IPS DF 4.7 (cell line): ENCODE measurements around the gene TLN1.

Experiments
- DNase-seq: peaks from one replicate; pipeline ENCODE4 v3.0.0-alpha.2; 2013; ENCODE audit warnings: low spot score; ENCODE audit errors: extremely low read depth

TLN1 gene

GRCh38 chr9:35686222-35687203 lies 45.5 kb downstream of the TLN1 start:
- no peak for DNase-seq

DNA sequence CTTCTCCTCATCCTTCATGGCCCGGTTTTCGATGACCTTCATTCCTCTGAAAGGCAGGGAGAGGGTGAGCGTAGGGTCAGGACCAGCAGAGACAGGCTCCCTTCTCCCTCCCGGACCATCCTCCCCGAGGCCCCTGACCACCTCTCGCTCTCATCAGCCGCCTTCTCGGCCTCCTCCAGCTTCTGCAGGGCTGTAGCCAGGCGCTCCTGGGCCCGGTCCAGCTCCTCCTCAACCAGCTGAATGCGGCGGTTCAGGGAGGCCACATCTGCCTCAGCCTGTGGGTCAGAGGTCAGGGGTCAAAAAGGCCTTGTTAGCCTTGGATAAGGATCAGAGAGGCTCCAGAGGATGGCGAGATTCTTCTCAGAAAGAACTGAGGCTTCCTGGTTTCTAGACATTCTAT lies 46.5 kb downstream of the TLN1 start:
- no peak for DNase-seq

GRCh38 chr9:35684921-35685320 lies 47.1 kb downstream of the TLN1 start:
- no peak for DNase-seq

DNA sequence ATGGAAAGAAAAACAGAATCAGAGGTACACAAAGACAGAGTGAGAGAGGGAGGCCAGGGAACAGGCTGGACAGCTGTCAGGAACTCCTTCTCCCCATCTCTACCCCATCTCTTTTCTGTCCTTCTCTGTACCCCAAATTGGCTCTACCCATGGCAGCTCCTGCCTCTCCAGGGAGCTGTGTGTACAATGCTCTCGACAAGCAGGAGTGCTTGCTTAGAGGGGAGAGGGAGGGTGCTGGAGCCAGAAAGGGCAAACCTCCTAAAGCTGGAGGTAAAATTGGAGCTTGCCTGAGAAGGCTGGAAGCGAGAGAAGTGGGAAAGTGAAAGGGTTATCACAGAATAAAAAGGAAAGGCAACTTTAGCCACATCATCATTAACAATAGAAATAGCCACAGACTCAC lies 48.7 kb downstream of the TLN1 start:
- DNase-seq = no peak

- no peak for DNase-seq
Observed at GRCh38 chr9:35682520-35683315, 49.3 kb downstream of the TLN1 start.

DNA sequence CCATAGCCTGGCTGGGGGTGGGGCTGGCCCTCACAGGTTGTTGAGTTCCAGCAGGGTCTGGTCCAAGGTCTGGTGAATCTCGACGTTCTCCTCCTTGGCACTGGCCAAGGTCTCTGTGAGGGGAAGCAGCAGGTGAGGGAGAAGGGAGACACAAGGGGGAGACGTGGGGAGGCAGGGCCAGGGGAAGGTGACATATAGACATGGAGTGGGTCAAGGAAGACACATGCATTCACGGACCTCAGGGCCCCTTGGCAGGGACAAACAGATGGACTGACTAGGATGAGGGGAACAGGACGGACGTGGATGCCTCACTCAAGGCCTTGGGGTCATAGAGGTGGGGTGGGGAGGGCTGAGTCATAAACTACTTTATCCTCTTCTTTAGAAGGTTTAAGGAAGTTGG lies 49.9 kb downstream of the TLN1 start:
- DNase-seq = no peak

DNA sequence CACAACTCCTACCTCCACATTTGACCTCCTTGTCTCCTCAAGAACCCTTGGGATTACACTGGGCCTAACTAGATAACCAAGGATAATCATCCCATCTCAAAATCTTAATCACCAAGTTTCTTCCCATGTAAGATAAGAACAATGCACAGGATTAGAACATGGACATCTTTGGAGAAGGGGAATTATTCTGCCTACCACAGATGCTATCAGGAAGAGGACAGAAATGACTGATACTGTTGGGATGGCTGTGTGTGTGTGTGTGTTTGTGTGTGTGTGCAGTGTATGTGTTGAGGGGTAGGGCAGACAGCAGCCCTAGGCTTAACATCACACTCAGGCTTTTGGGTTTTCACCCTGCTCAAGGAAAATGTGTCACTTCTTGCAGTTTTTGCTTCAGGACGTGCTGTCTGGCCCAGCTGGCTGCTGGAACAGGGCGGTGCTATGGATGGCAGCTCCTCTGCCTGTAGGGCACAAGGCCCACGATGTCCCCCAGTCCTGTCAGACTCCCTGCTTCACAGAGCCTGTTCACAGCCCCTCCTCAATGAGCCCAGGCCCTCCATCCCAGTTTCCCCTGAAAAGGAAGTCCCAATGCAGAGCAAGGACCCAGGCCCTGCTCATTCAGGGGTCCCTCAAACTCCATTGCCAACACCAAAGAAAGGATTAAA lies 50.5 kb downstream of the TLN1 start:
- no peak for DNase-seq

GRCh38 chr9:35680331-35681105 lies 51.5 kb downstream of the TLN1 start:
- no peak for DNase-seq

DNA sequence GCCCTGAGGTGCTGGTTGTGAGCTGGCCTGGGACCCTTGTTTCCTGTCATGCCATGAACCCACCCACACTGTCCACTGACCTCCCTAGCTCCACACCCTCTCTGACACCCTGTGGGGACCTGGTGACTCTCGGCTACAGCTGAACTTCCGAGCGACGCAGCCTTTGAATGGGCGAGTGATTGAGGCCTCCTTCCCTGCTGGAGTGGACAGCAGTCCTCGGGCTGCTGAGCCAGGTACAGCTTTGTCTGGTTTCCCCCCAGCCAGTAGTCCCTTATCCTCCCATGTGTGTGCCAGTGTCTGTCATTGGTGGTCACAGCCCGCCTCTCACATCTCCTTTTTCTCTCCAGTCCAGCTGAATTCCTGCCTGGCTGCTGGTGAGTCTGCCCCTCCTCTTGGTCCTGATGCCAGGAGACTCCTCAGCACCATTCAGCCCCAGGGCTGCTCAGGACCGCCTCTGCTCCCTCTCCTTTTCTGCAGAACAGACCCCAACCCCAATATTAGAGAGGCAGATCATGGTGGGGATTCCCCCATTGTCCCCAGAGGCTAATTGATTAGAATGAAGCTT lies 52.1 kb downstream of the TLN1 start:
- DNase-seq = no peak

DNA sequence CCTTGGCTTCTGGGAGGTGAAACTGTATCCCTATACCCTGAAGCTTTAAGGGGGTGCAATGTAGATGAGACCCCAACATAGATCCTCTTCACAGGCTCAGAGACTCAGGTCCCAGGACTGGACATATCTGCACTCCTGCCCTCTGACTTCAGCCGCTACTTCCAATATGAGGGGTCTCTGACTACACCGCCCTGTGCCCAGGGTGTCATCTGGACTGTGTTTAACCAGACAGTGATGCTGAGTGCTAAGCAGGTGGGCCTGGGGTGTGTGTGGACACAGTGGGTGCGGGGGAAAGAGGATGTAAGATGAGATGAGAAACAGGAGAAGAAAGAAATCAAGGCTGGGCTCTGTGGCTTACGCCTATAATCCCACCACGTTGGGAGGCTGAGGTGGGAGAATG lies 52.9 kb downstream of the TLN1 start:
- no peak for DNase-seq

- no peak for DNase-seq
Observed at GRCh38 chr9:35675732-35676392, 56.1 kb downstream of the TLN1 start.

DNA sequence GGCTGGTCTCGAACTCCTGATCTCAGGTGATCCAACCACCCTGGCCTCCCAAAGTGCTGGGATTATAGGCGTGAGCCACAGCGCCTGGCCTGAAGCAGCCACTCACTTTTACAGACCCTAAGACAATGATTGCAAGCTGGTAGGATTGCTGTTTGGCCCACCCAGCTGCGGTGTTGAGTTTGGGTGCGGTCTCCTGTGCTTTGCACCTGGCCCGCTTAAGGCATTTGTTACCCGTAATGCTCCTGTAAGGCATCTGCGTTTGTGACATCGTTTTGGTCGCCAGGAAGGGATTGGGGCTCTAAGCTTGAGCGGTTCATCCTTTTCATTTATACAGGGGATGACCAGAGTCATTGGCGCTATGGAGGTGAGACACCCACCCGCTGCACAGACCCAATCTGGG lies 56.8 kb downstream of the TLN1 start:
- DNase-seq = no peak

DNA sequence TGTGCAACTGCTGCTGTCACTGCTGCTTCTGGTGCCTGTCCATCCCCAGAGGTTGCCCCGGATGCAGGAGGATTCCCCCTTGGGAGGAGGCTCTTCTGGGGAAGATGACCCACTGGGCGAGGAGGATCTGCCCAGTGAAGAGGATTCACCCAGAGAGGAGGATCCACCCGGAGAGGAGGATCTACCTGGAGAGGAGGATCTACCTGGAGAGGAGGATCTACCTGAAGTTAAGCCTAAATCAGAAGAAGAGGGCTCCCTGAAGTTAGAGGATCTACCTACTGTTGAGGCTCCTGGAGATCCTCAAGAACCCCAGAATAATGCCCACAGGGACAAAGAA lies 58.0 kb downstream of the TLN1 start:
- DNase-seq = no peak

GRCh38 chr9:35673132-35674024 lies 58.6 kb downstream of the TLN1 start, which contains the start of gene CA9:
Gene CA9 (plus strand): TSS chr9:35673928. CDS start chr9:35673960, 32 bp downstream.
- no peak for DNase-seq

GRCh38 chr9:35669331-35670145 lies 62.5 kb downstream of the TLN1 start:
- no peak for DNase-seq

DNA sequence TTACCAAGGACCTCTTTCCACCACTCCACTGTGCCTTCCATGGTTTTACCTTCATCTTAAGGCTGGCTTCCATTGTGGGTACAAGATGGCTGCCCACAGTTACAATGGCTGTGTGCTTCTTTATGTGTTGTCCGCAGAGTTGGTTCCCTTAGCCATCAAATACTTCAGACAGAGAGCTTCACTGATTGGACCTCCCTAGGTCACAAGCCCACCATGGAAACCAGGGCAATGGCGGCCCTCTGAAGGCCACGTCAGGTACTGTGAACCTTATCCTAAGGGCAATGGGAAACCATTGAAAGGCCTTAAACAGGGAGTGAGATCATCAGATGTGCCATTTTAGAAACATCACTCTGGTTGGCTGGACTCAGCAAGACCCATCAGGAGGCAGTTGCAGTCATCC lies 64.1 kb downstream of the TLN1 start:
- no peak for DNase-seq

- DNase-seq = no peak
Observed at GRCh38 chr9:35666549-35666948, 65.4 kb downstream of the TLN1 start.

DNA sequence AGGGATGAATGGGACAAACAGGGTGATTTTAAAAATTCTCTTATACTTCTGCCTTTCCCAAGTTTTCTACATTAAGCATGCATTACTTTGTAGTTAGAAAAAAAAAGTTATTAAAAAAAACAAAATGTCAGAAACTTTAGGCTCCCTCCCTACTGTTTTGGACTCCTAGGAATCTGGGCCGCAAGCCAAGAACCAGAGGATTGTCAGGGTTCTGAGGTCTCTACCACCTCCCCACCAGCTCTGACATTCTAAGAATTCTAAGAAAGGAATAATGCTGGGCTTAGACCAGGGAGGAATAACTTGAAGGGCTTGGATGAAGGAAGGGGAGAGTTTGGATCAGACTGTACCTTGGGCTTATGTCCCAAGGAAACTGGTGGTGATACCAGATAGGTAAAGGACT lies 66.0 kb downstream of the TLN1 start:
- no peak for DNase-seq

- DNase-seq = no peak
Observed at GRCh38 chr9:35665471-35665818, 66.5 kb downstream of the TLN1 start.
